HepG2 (cell line): Measurements from ENCODE around the gene HMGN4. TPM values are rescaled to one million over a fixed set of nuclear protein-coding genes. Genes with fewer than 3 reads are reported as not detected.

Experiments used
- FOSL1 ChIP-seq: sonication (generic); formaldehyde crosslinking; IDR thresholded peaks from 2 replicates; pipeline ENCODE4 v1.9.0; 2021; ENCODE audit warnings: missing genetic modification reagents, borderline replicate concordance
- FOXK1 ChIP-seq: sonication (generic); formaldehyde crosslinking; IDR thresholded peaks from 2 replicates; pipeline ENCODE4 v1.4.0; 2020; ENCODE audit warnings: low read depth, missing genetic modification reagents, borderline replicate concordance
- HIC2 ChIP-seq: sonication (generic); formaldehyde crosslinking; IDR thresholded peaks from 2 replicates; pipeline ENCODE4 v1.9.0; 2022; ENCODE audit warnings: low read depth, missing genetic modification reagents
- IKZF1 ChIP-seq: fragments of 450-650 bp; IDR thresholded peaks from 2 replicates; pipeline ENCODE4 v1.7.1; 2016
- KDM5B ChIP-seq: sonication (generic); formaldehyde crosslinking; IDR thresholded peaks from 2 replicates; pipeline ENCODE4 v1.4.0; 2020; ENCODE audit warnings: missing genetic modification reagents, mild to moderate bottlenecking, borderline replicate concordance
- KLF13 ChIP-seq: sonication (generic); formaldehyde crosslinking; IDR thresholded peaks from 2 replicates; pipeline ENCODE4 v1.4.0; 2020; ENCODE audit warnings: mild to moderate bottlenecking, missing genetic modification reagents
- MLX ChIP-seq: IDR thresholded peaks from 2 replicates; pipeline ENCODE4 v1.6.1; 2016
- MTERF4 ChIP-seq: sonication (generic); formaldehyde crosslinking; IDR thresholded peaks from 2 replicates; pipeline ENCODE4 v1.8.0; 2023; ENCODE audit warnings: mild to moderate bottlenecking, missing genetic modification reagents
- MTF1 ChIP-seq: sonication (generic); formaldehyde crosslinking; IDR thresholded peaks from 2 replicates; pipeline ENCODE4 v1.5.0; 2020; ENCODE audit warnings: missing genetic modification reagents
- PPARG ChIP-seq: conservative IDR thresholded peaks from 2 replicates; pipeline ENCODE4 v1.6.1; 2016; ENCODE audit warnings: missing biosample characterization, missing genetic modification reagents
- ZBTB4 ChIP-seq: sonication (generic); formaldehyde crosslinking; IDR thresholded peaks from 2 replicates; pipeline ENCODE4 v1.4.0; 2020; ENCODE audit warnings: missing genetic modification reagents, mild to moderate bottlenecking, borderline replicate concordance
- ZBTB43 ChIP-seq: sonication (generic); formaldehyde crosslinking; conservative IDR thresholded peaks from 2 replicates; pipeline ENCODE4 v1.4.0; 2020; ENCODE audit warnings: missing genetic modification reagents
- ZNF329 ChIP-seq: sonication (generic); formaldehyde crosslinking; IDR thresholded peaks from 2 replicates; pipeline ENCODE4 v1.9.0; 2021; ENCODE audit warnings: low read depth, mild to moderate bottlenecking, missing genetic modification reagents
- ZNF609 ChIP-seq: sonication (generic); formaldehyde crosslinking; IDR thresholded peaks from 2 replicates; pipeline ENCODE4 v1.4.0; 2020; ENCODE audit warnings: mild to moderate bottlenecking, missing genetic modification reagents, borderline replicate concordance
- ZNF792 ChIP-seq: IDR thresholded peaks from 2 replicates; pipeline ENCODE4 v1.6.1; 2016
- polyA plus RNA-seq, 8 experiments: library from polyadenylated mRNA; depleted of rRNA in 3 of 8; stranded (reverse) in 7 of 8; unstranded in 1 of 8; fragments of >200 nt; fragmentation: Illumina TruSeq in 4 of 8; extraction: Trizol in 4 of 8; gene quantifications; 2 replicates each; pipeline versions ENCODE4 v1.2.1 to v1.2.3, GENCODE V29; 2011 to 2016; ENCODE audit warnings: low read depth in 4 of 8, missing spikeins in 1 of 8, mixed read lengths in 1 of 8; ENCODE audit not compliant: insufficient read depth in 1 of 8
- total RNA-seq, 5 experiments: library from RNA; depleted of rRNA; stranded (reverse); fragments of >200 nt; fragmentation: Illumina TruSeq; extraction: Trizol; gene quantifications; 2 replicates each; pipeline ENCODE4 v1.2.3, GENCODE V29; 2016; ENCODE audit warnings: low read depth in 1 of 5

HMGN4 gene
- total and polyA plus RNA-seq, 2 of the 13 experiments (the other 11 are each of a cell fraction or from before 2014, with no cell fraction given) = 39.9 to 52.1 TPM

- TF ChIP-seq MTERF4 (CRISPR knock-in tag) = peak; percentile 78; the same call in 1 of the 2 replicates
- peak; percentile 90; the same call in 1 of the 2 replicates for TF ChIP-seq ZBTB4 (CRISPR knock-in tag)
- peak; percentile 65; the same call in 1 of the 2 replicates for TF ChIP-seq KDM5B (CRISPR knock-in tag)
- no peak for TF ChIP-seq PPARG (CRISPR knock-in tag)
- TF ChIP-seq ZNF329 (CRISPR knock-in tag) = peak; percentile 51
- no peak for TF ChIP-seq IKZF1
- peak; percentile 71; the same call in 1 of the 2 replicates for TF ChIP-seq HIC2 (CRISPR knock-in tag)
- peak; percentile 88; the same call in 1 of the 2 replicates for TF ChIP-seq FOXK1 (CRISPR knock-in tag)
- TF ChIP-seq FOSL1 (CRISPR knock-in tag) = no peak
- TF ChIP-seq MLX = peak; percentile 77
- no peak for TF ChIP-seq KLF13
- TF ChIP-seq ZNF609 = peak; percentile 61; the same call in 1 of the 2 replicates
- TF ChIP-seq ZBTB43 (CRISPR knock-in tag) = peak; percentile 69; the same call in 1 of the 2 replicates
- peak; percentile 98 for TF ChIP-seq MTF1
- peak; percentile 90; the same call in 1 of the 2 replicates for TF ChIP-seq ZNF792
These were observed 863 bp upstream of the HMGN4 start (continued) for GRCh38 chr6:26537160-26537845.
